Dedifferentiated amniotic fluid mesenchymal stem cell (primary cell): Measurements from ENCODE around the gene LRRC70.

Source experiments
- DNase-seq: peaks from one replicate; pipeline ENCODE4 v3.0.0-alpha.2; 2016; ENCODE audit errors: extremely low spot score

Gene LRRC70

DNA sequence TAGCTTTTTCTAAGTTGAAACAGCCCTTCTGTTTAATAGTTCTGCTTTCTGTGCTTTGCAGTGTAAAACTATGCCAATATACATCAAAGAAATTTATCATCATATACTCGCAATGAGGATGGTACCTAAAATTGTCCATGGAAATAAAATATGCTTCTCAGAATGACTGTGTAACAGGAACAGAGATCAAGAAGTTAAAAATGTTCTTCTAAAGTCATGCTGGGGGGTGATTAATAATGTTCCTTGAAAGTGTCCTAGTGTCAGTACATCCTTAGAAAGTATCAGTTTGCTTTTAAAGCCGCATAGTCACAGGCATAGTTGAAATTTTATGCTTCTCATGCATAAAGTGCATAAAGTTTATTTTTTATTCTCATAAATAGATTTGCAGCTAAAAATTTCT lies 4.0 kb upstream of the LRRC70 start:
- DNase-seq: no peak

DNA sequence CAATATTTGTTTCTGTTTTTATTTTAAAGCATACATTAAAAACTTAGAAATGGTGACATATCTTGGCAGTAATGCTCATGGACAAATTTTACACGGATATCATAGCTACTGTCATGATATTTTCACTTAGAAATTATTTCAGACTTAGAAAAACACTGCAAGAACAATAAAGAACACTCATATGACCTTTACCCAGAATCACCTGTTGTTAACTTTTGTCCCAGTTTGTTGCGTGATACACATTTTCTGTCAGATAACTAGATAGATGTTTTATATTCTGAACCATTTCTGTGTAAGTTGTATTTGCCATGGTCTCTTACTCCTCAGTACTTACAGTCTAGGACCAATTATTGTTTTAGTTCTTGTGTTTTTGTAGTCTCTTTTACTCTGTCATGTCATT lies 3.6 kb upstream of the LRRC70 start:
- DNase-seq: no peak

DNA sequence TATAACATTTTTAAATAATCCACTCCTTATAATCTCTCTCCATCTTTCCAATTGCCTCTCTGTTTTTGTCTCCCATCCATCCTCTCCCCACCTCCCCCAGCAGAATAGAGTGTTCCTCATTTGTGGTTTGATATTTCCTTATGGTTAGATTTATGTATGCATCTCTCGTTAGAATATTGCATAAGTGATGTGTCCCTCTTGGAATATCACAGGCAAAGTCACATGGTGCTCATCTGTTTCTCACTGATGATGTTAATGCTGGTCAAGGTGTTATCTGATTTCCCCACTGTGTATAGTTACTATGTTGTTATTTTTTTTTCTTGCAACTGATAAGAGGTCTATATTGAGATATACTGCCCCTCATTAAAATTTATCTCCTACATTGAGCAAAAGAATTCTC lies 3.1 kb upstream of the LRRC70 start:
- no peak for DNase-seq

DNA sequence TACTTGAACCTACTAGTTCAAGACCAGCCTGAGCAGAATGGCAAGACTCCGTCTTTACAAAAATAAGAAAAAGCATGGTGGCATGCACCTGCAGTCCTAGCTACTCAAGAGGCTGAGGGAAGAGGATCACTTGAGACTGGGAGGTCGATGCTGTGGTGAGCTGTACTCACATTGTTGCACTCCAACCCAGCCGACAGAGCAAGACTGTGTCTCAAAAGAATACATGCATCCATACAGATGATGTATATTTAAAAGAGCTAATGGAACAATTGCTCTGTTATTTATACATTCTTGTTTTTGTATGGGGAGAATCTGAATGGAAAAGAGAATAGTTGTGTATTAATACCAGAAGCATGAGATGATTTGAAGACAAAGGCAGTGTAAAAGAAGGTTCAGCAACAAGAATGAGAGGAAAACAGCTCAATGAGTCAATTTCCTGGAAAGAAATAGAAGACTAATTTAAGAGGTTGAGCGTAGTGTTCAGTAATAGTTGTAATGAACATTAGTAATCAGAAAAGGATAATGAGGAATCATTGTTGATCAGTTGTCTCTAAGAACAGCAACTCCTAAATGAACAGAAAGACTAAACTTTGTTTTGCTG lies 1.9 kb upstream of the LRRC70 start:
- no peak for DNase-seq

DNA sequence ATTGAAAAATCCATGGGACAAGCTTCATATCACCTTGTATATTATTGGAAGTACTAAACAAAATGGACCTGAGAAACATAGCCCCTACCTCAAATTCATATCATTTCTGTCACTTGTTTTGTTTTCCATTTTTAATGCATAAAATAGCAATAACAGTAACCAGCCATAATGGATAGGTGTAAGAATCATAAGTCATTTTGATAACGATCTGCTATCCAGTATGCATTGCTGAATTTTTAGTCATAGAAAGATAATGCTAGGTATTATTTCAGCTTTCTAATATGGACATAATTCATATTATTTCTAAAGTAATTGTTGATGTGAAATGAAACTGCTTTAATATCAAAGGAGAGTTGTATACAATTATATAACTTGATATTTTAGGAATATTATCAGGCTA lies 1.1 kb upstream of the LRRC70 start:
- no peak for DNase-seq

DNA sequence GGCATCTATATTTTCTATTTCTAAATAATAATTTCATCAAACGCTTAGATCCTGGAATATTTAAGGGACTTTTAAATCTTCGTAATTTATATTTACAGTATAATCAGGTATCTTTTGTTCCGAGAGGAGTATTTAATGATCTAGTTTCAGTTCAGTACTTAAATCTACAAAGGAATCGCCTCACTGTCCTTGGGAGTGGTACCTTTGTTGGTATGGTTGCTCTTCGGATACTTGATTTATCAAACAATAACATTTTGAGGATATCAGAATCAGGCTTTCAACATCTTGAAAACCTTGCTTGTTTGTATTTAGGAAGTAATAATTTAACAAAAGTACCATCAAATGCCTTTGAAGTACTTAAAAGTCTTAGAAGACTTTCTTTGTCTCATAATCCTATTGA lies 1.1 kb downstream of the LRRC70 start:
- no peak for DNase-seq

DNA sequence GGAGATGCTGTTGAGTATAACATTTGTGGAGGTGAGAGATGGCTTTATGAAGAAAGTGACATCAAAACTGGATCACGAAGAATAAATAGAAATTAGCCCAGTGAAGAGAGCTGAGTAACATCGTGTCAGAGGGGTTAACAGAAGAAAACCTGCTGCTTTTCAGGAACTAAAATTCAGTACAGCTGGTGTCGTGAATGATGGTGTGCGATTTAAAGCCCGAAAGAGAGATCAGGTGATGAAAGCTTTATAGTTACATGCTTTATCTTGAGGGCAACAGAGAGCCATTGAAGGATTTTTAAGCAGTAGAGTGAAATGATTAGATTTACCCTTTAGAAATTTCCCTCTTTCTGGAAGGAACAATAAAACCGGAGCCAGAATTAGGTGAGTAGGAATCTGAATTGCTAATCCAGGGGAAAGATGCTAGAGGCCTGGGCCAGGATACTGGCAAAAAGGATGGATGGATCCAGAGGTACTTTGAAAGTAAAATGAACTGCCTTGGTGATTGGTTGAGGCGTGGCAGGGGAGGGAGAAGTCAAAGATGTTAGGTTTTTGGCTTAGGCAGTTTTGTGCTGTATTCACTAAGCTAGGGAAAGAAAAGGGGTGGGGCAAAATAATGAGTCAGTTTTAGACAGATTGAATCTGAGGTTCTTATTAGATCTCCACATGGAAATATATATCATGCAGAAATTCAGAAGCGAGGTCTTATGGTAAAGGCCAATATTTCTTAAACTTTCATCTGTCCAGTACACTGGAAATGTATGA lies 3.4 kb downstream of the LRRC70 start:
- DNase-seq: no peak

DNA sequence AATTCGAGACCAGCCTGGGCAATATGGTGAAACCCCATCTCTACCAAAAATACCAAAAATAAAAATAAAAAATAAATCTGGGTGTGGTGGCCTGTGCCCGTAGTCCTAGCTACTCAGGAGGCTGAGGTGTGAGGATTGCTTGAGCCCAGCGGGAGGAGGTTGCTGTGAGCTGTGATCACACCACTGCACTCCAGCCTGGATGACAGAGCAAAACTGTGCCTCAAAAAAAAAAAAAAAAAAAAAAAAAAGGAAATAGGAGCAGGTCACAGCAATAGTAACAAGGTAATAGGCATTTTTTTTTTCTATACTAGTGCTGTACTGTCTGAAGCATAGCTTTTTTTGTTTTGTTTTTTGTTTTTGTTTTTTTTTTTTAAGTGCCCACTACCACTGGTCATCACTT lies 5.8 kb downstream of the LRRC70 start:
- DNase-seq: no peak

DNA sequence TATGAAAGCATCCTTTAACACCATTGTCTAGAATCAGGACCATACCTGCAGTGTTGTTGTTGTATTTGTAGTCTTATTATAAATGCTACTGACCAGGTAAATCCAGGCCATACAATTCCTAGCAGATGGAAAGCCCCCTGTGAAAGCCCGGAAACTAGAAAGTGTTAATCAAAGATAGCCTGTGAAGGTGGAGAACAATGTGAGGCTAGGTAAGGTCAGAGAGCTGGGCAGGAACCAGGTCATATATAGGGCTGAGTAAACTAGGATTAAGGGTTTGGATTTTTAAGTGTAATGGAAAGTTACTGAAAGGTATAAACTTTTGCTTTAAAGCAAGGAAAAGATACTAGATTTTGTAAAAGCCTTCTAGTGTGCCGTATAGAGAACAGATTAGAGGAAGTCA lies 6.7 kb downstream of the LRRC70 start:
- no peak for DNase-seq

DNA sequence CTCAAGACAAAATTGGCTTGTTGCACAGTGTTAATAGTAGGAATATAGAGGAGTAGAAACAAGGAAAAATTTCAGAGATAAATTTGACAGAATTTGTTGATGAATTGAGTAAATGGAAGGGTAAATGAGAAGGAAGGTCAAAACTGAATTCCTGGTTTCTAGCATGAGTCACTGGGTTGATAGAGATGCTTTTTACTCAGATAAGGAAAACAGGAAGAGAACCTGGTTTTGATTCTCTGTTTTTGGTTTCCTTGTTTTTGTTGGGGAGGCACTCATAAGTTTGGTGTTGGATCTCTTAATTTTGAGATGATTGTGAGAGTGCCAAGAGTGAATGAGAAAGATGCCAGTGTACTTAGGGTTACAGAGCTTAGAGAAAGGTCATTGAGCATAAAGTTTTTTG lies 7.1 kb downstream of the LRRC70 start:
- no peak for DNase-seq

DNA sequence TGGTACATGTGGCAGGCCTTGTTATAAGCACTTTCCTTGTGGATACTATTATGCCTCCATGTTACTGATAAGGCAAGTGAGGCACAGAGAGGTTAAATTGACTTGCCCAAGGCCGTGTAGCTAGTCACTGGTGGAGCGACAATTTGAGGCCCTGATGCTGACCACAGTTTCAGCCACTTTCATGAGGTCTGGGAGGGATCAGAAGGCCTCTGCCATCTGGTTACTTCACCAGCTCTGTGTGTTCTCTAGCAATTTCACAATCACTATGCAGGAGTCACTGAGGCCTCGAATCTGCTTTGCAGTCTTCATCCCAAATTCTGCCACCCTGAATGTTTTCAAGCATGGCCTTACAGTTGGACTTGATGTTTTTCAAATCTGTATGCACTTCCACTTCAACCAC lies 9.1 kb downstream of the LRRC70 start:
- no peak for DNase-seq

DNA sequence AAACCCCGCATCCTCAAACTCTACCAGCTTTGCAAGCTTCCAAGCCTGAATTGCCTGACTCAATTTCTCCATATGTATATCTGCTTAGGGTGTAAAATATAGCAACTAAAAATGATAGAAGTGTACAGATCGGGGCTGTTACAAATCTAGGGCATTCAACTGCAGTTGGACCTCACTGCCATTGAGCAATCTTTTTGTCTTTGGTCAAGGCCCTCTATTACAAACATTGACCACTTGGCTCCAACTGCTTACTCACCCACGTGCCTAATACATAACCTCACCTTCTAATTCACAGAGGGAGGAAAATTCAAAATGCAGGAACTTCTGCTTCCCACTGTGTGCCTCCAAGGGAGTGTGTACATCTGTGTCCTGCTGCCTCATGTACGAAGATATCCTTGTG lies 10.0 kb downstream of the LRRC70 start:
- DNase-seq: no peak

DNA sequence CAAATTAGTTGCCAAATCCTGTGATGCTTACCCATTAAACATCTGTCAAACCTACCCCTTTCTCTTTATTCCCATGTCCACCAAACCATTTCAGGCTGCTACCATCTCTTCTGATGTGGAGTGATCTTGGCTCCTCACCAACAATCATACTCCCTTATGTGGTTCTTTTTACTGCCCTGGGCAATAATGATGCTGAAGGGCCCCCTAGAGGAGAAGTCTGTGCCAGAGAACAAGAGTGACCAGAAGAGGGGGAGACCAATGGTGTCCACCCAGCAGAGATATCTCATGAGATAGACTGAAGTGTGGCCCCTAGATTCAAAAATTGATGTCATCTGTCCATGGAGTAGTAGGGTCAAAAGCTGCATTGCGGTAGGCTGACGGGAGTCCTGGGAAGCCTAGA lies 10.9 kb downstream of the LRRC70 start:
- DNase-seq: no peak

DNA sequence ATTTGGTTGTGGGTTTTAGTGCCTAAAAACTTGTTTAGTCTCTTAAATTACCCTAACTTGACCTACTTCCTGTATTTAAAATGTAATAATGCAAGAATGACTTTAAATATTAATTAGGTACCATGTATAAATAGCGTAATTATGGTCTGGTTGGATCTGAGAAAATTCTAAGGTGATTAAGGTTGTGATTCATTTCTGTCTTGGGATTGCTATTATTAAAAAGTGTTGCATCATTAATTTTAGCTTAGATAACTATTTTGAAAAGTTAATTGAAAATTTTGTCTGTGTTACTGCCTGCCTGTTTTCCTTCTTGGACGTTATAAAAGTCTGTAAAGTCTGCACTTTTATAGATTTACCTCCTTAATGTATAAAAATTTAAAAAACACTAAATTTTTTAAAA lies 11.8 kb downstream of the LRRC70 start:
- DNase-seq: no peak

DNA sequence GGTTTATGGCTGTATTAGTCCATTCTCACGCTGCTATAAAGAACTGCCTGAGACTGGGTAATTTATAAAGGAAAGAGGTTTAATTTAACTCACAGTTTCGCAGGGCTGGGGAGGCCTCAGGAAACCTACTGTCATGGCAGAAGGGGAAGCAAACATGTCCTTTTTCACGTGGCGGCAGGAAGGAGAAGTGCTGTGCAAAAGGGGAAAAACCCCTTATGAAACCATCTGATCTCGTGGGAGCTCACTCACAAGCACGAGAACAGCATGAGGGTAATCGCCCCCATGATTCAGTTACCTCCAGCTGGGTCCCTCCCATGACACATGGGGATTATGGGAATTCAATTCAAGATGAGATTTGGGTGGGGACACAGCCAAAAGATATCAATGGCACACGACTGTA lies 13.9 kb downstream of the LRRC70 start:
- no peak for DNase-seq

DNA sequence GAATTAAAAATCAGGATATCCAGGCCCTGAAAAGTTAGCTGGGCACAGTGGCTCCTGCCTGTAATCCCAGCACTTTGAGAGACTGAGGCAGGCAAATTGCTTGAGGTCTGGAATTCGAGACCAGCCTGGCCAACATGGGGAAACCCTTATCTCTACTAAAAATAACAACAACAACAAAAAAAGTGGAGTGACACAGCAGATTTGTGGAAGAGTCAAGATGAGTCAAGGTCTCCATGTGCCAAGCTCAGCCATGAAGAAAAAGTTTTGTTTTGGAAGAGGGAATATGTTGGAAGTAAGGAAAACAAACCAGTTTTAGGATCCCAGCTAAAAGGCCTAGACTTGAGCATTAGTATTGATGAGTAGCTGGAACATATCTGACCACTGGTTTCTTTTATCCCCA lies 14.7 kb downstream of the LRRC70 start:
- DNase-seq: no peak

DNA sequence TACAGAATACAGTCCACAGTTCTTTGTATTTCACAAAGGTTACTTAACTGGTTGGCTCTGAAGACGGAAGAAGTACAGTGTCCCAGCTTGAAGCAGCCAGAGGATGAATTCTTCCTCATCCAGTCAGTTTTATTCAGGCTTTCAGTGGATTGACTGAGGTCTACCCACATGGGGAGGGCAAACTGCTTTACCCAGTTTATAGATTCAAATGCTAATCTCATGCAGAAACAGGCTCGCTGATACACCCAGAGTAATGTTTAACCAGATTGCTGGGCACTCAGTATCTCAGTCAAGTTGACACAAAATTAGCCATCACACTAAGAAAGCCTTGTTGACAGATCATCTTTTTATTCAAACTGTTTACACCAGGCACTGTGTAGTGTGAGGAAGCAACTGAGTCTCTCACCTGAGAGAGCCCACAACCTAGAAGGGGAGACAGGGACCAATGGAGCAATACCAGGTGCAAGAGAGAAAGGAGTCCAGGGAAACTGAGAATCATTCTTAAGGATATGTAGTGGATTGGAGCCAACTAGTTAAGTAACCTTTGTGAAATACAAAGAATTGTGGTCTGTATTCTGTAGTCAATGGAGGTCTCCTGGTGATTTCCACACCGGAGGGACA lies 15.9 kb downstream of the LRRC70 start:
- DNase-seq: no peak

DNA sequence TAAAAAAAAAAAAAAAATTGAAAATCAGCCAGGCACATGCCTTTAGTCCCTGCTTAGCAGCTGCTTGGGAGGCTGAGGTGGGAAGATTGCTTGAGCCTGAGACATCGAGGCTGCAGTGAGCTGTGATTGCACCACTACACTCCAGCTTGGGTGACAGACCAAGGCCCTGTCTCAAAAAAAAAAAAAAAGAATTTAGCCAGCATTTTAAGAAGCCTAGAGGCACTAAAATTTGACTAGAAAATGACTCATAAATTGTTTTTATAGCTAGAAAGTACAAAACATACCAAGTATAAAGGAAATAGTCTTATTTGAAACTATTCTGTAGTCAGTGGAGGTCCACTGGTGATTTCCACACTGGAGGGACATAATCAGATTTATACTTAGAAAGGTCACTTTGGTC lies 17.5 kb downstream of the LRRC70 start:
- no peak for DNase-seq

DNA sequence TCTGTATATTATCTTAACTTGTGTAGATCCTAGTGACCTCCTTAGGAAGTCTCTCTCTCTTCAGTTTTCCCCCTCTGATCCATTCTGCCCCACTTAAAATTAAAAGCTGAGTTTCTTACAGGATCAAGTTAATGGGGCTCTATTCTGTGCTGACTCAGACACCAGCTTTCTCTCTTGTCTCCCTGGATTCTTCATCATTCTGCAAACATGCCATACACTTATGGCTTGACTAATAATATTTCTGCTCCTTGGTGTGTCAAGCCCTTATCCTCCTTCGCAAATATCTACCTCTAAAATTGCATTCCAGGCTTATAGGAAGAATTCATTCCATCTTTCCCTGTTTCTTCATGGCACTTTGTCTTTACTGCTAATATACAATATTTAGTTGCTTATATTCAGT lies 18.1 kb downstream of the LRRC70 start:
- DNase-seq: no peak

DNA sequence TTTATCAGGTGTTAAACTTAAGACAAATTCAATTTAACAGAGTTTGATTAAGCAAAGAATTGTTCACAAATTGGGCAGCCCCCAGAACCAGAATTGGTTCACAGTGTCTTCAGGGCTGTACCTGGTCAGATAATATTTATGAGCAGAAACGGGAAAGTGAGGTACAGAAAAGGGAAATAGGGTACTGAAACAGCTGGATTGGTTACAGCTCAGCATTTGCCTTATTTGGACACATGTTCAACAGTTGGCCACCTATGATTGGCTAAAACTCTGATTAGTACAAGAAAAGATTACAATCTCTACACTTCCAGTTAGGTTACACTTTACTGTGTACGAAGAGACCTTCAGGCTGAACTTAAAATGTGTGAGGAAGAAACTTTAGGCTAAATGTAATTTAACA lies 18.7 kb downstream of the LRRC70 start:
- DNase-seq: no peak

DNA sequence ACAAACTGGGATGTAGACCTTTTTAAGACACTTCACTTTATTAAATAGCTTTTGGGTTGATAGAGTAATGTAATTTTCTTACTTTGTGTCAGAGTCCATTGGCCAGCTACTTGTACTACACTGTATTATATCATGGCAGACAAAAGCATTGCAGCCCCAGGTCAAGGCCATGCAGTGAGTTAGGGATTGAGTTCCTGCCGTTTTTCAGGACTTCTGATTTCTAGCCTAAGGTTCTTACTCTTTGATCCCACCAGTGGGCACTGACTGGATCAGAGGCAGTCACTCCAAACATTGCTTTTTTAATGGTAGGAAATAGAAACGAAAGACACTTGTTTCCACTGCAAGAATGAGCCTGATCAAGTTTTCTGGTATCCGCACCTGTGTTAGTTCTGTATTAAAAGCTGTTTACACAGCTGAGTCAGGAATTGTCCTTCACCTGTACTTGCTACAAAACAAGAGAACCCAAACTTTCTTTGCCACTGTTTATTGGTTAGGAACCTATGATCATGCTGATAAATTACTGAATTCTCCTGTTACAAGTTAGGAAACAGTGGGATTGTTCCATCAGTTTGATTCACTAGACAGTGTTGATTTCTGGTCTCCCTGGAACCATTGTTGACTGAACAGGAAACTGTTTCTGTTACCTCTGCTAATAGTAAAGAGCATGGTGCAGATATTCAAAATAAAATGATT lies 22.1 kb downstream of the LRRC70 start:
- DNase-seq: no peak

DNA sequence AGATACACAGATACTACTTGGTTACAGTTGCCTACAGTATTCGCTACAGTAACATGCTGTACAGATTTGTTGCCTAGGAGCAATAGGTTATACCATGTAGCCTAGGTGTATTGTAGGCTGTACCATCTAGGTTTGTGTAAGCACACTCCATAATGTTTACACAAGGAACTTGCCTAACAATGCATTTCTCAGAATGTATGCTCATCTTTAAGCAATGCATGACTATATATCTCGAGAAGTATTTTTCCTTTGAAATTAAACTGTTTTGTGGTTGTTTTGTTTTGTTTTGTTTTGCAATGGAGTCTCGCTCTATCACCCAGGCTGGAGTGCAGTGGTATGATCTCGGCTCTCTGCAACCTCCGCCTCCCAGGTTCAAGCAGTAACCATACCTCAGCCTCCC lies 25.3 kb downstream of the LRRC70 start:
- DNase-seq: no peak

DNA sequence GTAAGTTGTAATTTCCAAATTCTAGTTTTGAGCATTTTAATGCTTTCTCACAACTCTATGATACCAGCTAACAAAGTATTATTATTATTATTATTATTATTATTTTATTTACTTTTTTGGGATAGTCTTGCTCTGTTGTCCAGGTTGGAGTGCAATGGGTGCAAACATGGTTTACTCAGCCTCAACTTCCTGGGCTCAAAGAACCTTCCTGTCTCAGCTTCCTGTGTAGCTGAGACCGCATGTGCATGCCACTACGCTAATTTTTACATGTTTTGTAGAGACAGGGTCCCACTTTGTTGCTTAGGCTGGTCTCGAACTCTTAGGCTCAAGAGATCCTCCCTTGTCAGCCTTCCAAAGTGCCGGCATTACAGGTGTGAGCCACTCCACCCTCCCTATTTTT lies 27.0 kb downstream of the LRRC70 start:
- no peak for DNase-seq
